Activated CD4-positive, alpha-beta T cell treated with anti-CD3 and anti-CD28 coated beads, Interleukin-2, amount 10 ng/mL, durations not matched to agents 24 days and 14 days (primary cell): Measurements from ENCODE around the gene FGF11. TPM values are rescaled to one million over a fixed set of nuclear protein-coding genes. Genes with fewer than 3 reads are reported as not detected.

Source experiments
- DNase-seq: peaks from one replicate; pipeline ENCODE4 v3.0.0; 2022
- H3K27ac Mint-ChIP-seq: one replicate; pipeline ENCODE4 v1.8.0; 2022; ENCODE audit warnings: mild to moderate bottlenecking, mixed read lengths
- H3K27me3 Mint-ChIP-seq: one replicate; pipeline ENCODE4 v1.8.0; 2022; ENCODE audit warnings: mixed read lengths
- H3K36me3 Mint-ChIP-seq: one replicate; pipeline ENCODE4 v1.8.0; 2022; ENCODE audit warnings: low read depth, mild to moderate bottlenecking, mixed read lengths
- H3K4me1 Mint-ChIP-seq: one replicate; pipeline ENCODE4 v1.8.0; 2021; ENCODE audit warnings: mixed read lengths
- H3K4me3 Mint-ChIP-seq: one replicate; pipeline ENCODE4 v1.8.0; 2022; ENCODE audit warnings: mild to moderate bottlenecking, moderate library complexity, mixed read lengths
- H3K9me3 Mint-ChIP-seq: one replicate; pipeline ENCODE4 v1.8.0; 2021; ENCODE audit warnings: mixed read lengths
- intact Hi-C: fragments of 100-400 bp; cut with micrococcal nuclease; formaldehyde crosslinking; loops from one replicate; pipeline ENCODE4 v1.15.1; 2023
- total RNA-seq: library from RNA; stranded (reverse); gene quantifications from 2 replicates; pipeline ENCODE4 v1.2.3, GENCODE V29; 2022

FGF11 gene
- total RNA-seq, 1 donor from 2014 or later: 9.5 TPM

GRCh38 chr17:7404737-7405349 lies 34.5 kb upstream of the FGF11 start:
- H3K4me3 Mint-ChIP-seq: peak overlapping the region; percentile 96
- H3K4me1 Mint-ChIP-seq: peaks cover 21% of the 10 kb centered on the region
- peak overlapping the region; percentile 96 for H3K27ac Mint-ChIP-seq
- no peaks in the 10 kb centered on the region for H3K9me3 Mint-ChIP-seq
- H3K36me3 Mint-ChIP-seq: peaks cover 2% of the 10 kb centered on the region
- peak; percentile 88 for DNase-seq
- peaks cover 28% of the 10 kb centered on the region for H3K27me3 Mint-ChIP-seq
- intact Hi-C loops: loop anchor here (1.0 to 2.0 kb wide), 6 partner anchors 11 to 281 kb away; partner anchors contain the start of genes KCTD11, PLSCR3 and TMEM102

- Mint-ChIP-seq H3K27me3 (peaks cover 32% of the 10 kb centered on the region), H3K27ac (peak overlapping the region; percentile 64), H3K36me3 (peaks cover 2% of the 10 kb centered on the region), H3K4me1 (peaks cover 21% of the 10 kb centered on the region), H3K4me3 (peak overlapping the region; percentile 83), H3K9me3 (no peaks in the 10 kb centered on the region)
- intact Hi-C loops: loop anchor here (2.0 kb wide), 1 partner anchor 53 kb away; the partner anchor contains the start of gene KCTD11
- DNase-seq: no peak
These were observed 33.7 kb upstream of the FGF11 start for GRCh38 chr17:7405350-7406234.

- Mint-ChIP-seq H3K4me1 (peaks cover 21% of the 10 kb centered on the region), H3K4me3 (peak overlapping the region; percentile 74), H3K27ac (no peak overlapping the region), H3K27me3 (peaks cover 32% of the 10 kb centered on the region), H3K9me3 (no peaks in the 10 kb centered on the region), H3K36me3 (peaks cover 2% of the 10 kb centered on the region)
- no peak for DNase-seq
- intact Hi-C loops: no loop called here
These were observed 33.0 kb upstream of the FGF11 start for GRCh38 chr17:7406235-7406825.

- Mint-ChIP-seq H3K4me3 (peak overlapping the region; percentile 45), H3K27ac (no peak overlapping the region)
- intact Hi-C loops: no loop called here
These were observed 32.2 kb upstream of the FGF11 start for GRCh38 chr17:7407082-7407481.

GRCh38 chr17:7407485-7408251 lies 31.6 kb upstream of the FGF11 start, which contains the start of gene NLGN2:
Gene NLGN2, plus strand, starts transcription at chr17:7407845. Its CDS starts 411 bp downstream, at chr17:7408256.
- Mint-ChIP-seq H3K9me3 (no peaks in the 10 kb centered on the region), H3K27ac (no peak within 1 kb of the TSS), H3K36me3 (peaks cover 2% of the 10 kb centered on the region), H3K4me1 (peaks cover 18% of the 10 kb centered on the region), H3K27me3 (peaks cover 32% of the 10 kb centered on the region), H3K4me3 (peak within 1 kb of the TSS; percentile 45)
- intact Hi-C loops: no loop called here
- no peak for DNase-seq

More at GRCh38 chr17:7407082-7407481, 32.2 kb upstream of the FGF11 start:
- Mint-ChIP-seq H3K9me3 (no peaks in the 10 kb centered on the region), H3K4me1 (peaks cover 18% of the 10 kb centered on the region), H3K27me3 (peaks cover 32% of the 10 kb centered on the region), H3K36me3 (peaks cover 2% of the 10 kb centered on the region)
- no peak for DNase-seq

GRCh38 chr17:7408252-7408727 lies 31.0 kb upstream of the FGF11 start:
- H3K4me1 Mint-ChIP-seq: peaks cover 12% of the 10 kb centered on the region
- H3K4me3 Mint-ChIP-seq: no peak overlapping the region
- intact Hi-C loops: no loop called here
- H3K27ac Mint-ChIP-seq: no peak overlapping the region
- no peak for DNase-seq
- H3K9me3 Mint-ChIP-seq: no peaks in the 10 kb centered on the region
- H3K27me3 Mint-ChIP-seq: peaks cover 32% of the 10 kb centered on the region
- H3K36me3 Mint-ChIP-seq: peaks cover 2% of the 10 kb centered on the region

GRCh38 chr17:7408863-7409262 lies 30.4 kb upstream of the FGF11 start:
- peaks cover 2% of the 10 kb centered on the region for H3K36me3 Mint-ChIP-seq
- peaks cover 32% of the 10 kb centered on the region for H3K27me3 Mint-ChIP-seq
- H3K4me3 Mint-ChIP-seq: no peak overlapping the region
- intact Hi-C loops: no loop called here
- peaks cover 10% of the 10 kb centered on the region for H3K4me1 Mint-ChIP-seq
- no peak for DNase-seq
- H3K27ac Mint-ChIP-seq: no peak overlapping the region
- no peaks in the 10 kb centered on the region for H3K9me3 Mint-ChIP-seq

- Mint-ChIP-seq H3K27ac (peak overlapping the region; percentile 6), H3K27me3 (peaks cover 32% of the 10 kb centered on the region), H3K4me3 (no peak overlapping the region), H3K9me3 (no peaks in the 10 kb centered on the region), H3K36me3 (peaks cover 2% of the 10 kb centered on the region), H3K4me1 (peaks cover 10% of the 10 kb centered on the region)
- intact Hi-C loops: no loop called here
- no peak for DNase-seq
These were observed 29.6 kb upstream of the FGF11 start for GRCh38 chr17:7409716-7410115.

- Mint-ChIP-seq H3K27me3 (peaks cover 26% of the 10 kb centered on the region), H3K27ac (no peak overlapping the region), H3K4me3 (no peak overlapping the region), H3K36me3 (peaks cover 2% of the 10 kb centered on the region), H3K9me3 (no peaks in the 10 kb centered on the region), H3K4me1 (peaks cover 6% of the 10 kb centered on the region)
- intact Hi-C loops: no loop called here
- no peak for DNase-seq
These were observed 28.5 kb upstream of the FGF11 start for GRCh38 chr17:7410634-7411426.

- Mint-ChIP-seq H3K4me1 (peaks cover 2% of the 10 kb centered on the region), H3K27me3 (peaks cover 21% of the 10 kb centered on the region), H3K9me3 (no peaks in the 10 kb centered on the region), H3K4me3 (no peak overlapping the region), H3K36me3 (peaks cover 2% of the 10 kb centered on the region), H3K27ac (no peak overlapping the region)
- DNase-seq: no peak
- intact Hi-C loops: no loop called here
These were observed 27.9 kb upstream of the FGF11 start for GRCh38 chr17:7411427-7411750.

GRCh38 chr17:7413346-7413985 lies 25.8 kb upstream of the FGF11 start:
- intact Hi-C loops: no loop called here
- no peak for DNase-seq
- H3K9me3 Mint-ChIP-seq: no peaks in the 10 kb centered on the region
- peaks cover 12% of the 10 kb centered on the region for H3K27me3 Mint-ChIP-seq
- H3K27ac Mint-ChIP-seq: no peak overlapping the region
- no peak overlapping the region for H3K4me3 Mint-ChIP-seq
- H3K36me3 Mint-ChIP-seq: peaks cover 2% of the 10 kb centered on the region
- no peaks in the 10 kb centered on the region for H3K4me1 Mint-ChIP-seq

GRCh38 chr17:7414837-7415236 lies 24.5 kb upstream of the FGF11 start:
- Mint-ChIP-seq H3K9me3 (no peaks in the 10 kb centered on the region), H3K27ac (no peak overlapping the region), H3K27me3 (peaks cover 4% of the 10 kb centered on the region), H3K4me1 (no peaks in the 10 kb centered on the region), H3K36me3 (no peaks in the 10 kb centered on the region), H3K4me3 (no peak overlapping the region)
- intact Hi-C loops: no loop called here
- DNase-seq: no peak
